Kidney epithelial cell (primary cell): ENCODE results near the gene CCDC71L. TPM values are rescaled to one million over a fixed set of nuclear protein-coding genes. Genes with fewer than 3 reads are reported as not detected.

Experiments used
- DNase-seq: peaks from one replicate; pipeline ENCODE4 v3.0.0-alpha.2; 2010; ENCODE audit warnings: low read depth
- H3K27me3 ChIP-seq: 2 replicates; pipeline ENCODE4 v1.6.0; 2011; ENCODE audit warnings: low read length; ENCODE audit not compliant: control insufficient read depth, insufficient read depth
- H3K36me3 ChIP-seq: 2 replicates; pipeline ENCODE4 v1.5.1; 2011; ENCODE audit warnings: low read length; ENCODE audit not compliant: control insufficient read depth, insufficient read depth
- H3K4me3 ChIP-seq: 2 replicates; pipeline ENCODE4 v1.5.1; 2011; ENCODE audit warnings: low read depth, mild to moderate bottlenecking, control low read depth, low read length
- CTCF ChIP-seq: IDR thresholded peaks from 2 replicates; pipeline ENCODE4 v1.5.1; 2011; ENCODE audit warnings: mild to moderate bottlenecking, moderate library complexity, low read length, control low read depth, inconsistent platforms; ENCODE audit not compliant: insufficient read depth, poor library complexity, severe bottlenecking
- total RNA-seq: library from RNA; depleted of rRNA; stranded (reverse); fragments of >200 nt; gene quantifications from 2 replicates; pipeline ENCODE4 v1.2.3, GENCODE V29; 2015

The CCDC71L gene
- total RNA-seq, 1 donor from 2014 or later = 32.1 TPM

GRCh38 chr7:106640368-106641141 lies 20.4 kb downstream of the CCDC71L start:
- Histone ChIP-seq H3K36me3 (no peaks in the 10 kb centered on the region), H3K4me3 (no peak overlapping the region), H3K27me3 (no peaks in the 10 kb centered on the region)
- no peak for TF ChIP-seq CTCF
- no peak for DNase-seq

GRCh38 chr7:106639476-106640334 lies 21.3 kb downstream of the CCDC71L start:
- Histone ChIP-seq H3K4me3 (no peak overlapping the region), H3K36me3 (no peaks in the 10 kb centered on the region), H3K27me3 (no peaks in the 10 kb centered on the region)
- TF ChIP-seq CTCF = no peak
- DNase-seq = no peak

GRCh38 chr7:106635411-106635810 lies 25.5 kb downstream of the CCDC71L start:
- DNase-seq = no peak
- no peak for TF ChIP-seq CTCF
- H3K4me3 ChIP-seq = no peak overlapping the region
- H3K36me3 ChIP-seq = no peaks in the 10 kb centered on the region
- H3K27me3 ChIP-seq = peaks cover 2% of the 10 kb centered on the region

- H3K27me3 ChIP-seq = peaks cover 2% of the 10 kb centered on the region
- no peak for TF ChIP-seq CTCF
- no peak for DNase-seq
Observed at GRCh38 chr7:106634958-106635357, 26.0 kb downstream of the CCDC71L start.

GRCh38 chr7:106630648-106631047 lies 30.3 kb downstream of the CCDC71L start:
- TF ChIP-seq CTCF = no peak
- DNase-seq = no peak
- Histone ChIP-seq H3K4me3 (no peak overlapping the region), H3K27me3 (peaks cover 2% of the 10 kb centered on the region), H3K36me3 (no peaks in the 10 kb centered on the region)

More at GRCh38 chr7:106634958-106635357, 26.0 kb downstream of the CCDC71L start:
- Histone ChIP-seq H3K36me3 (no peaks in the 10 kb centered on the region), H3K4me3 (no peak overlapping the region)
